Measurements from ENCODE around the gene BCDIN3D. TPM values are rescaled to one million over a fixed set of nuclear protein-coding genes. Genes with fewer than 3 reads are reported as not detected.

The BCDIN3D gene
- total and polyA plus RNA-seq, 10 of the 15 experiments (the other 5 are each of a cell fraction or from before 2014, with no cell fraction given) = 3.7 to 7.2 (median 6.4) TPM

- Histone ChIP-seq H2AFZ (ENCODE audit: control insufficient read depth, low read depth, low read length) (peak within 1 kb of the TSS; percentile 93), H4K20me1 (ENCODE audit: control insufficient read depth, insufficient read depth) (0 out of 2 replicates have a peak, but pooled peaks cover 3% of the 10 kb centered on the region), H3K9ac (ENCODE audit: control insufficient read depth, insufficient read depth, low read length) (peak within 1 kb of the TSS; percentile 71), H3K27ac (ENCODE audit: control insufficient read depth, insufficient read depth) (peak within 1 kb of the TSS; percentile 58), H3K4me2 (ENCODE audit: control insufficient read depth, insufficient read depth) (peak within 1 kb of the TSS; percentile 93), H3K4me3 (peak within 1 kb of the TSS; percentile 99), H3K9me3 (replicated peaks; ENCODE audit: control insufficient read depth, insufficient read depth, low read length) (no peaks in the 10 kb centered on the region), H3K36me3 (ENCODE audit: control insufficient read depth in 2 of 2, insufficient read depth in 2 of 2, low read length in 1 of 2) (no peaks in the 10 kb centered on the region), H3K27me3 (replicated peaks in 1 of 2; ENCODE audit: control insufficient read depth in 2 of 2, insufficient read depth in 2 of 2, low read length in 1 of 2) (no peaks in the 10 kb centered on the region), H3K4me1 (ENCODE audit: control insufficient read depth, insufficient read depth, low read length) (peaks cover 26% of the 10 kb centered on the region), H3K79me2 (ENCODE audit: control insufficient read depth, insufficient read depth, low read length) (peaks cover 19% of the 10 kb centered on the region)
- WGBS (ENCODE audit: insufficient coverage, insufficient replicate concordance, low lambda C conversion rate, missing lambda C conversion rate) = 2% methylated on average over 50 of the region's 61 CpGs
- SMC1A ChIA-PET (ENCODE audit: uncharacterized antibody, unreplicated experiment) = interaction anchor here (1.0 to 5.3 kb wide), 3 partner anchors 11 to 87 kb away, joined by 5 to 32 read pairs (median 8); partner anchors contain the start of gene TMBIM6
- DNase-seq (ENCODE audit: low read depth, low spot score) (no peak), FAIRE-seq (peak; percentile 91), ATAC-seq (peak; percentile 97)
- POLR2A ChIA-PET = interaction anchor here (0.5 to 1.7 kb wide), 9 partner anchors 9 to 927 kb away, joined by 3 to 6 read pairs (median 4); partner anchors contain the start of genes BCDIN3D and TMBIM6
- intact Hi-C loops (cut with micrococcal nuclease; ENCODE audit: unreplicated experiment) = loop anchor here (1.0 kb wide), 1 partner anchor 16 kb away; no protein-coding TSS in a partner anchor
- in situ Hi-C loops (cut with MboI) = no loop called here
- RAD21 ChIA-PET (ENCODE audit: unreplicated experiment) = interaction anchor here (0.6 to 1.6 kb wide), 10 partner anchors 11 to 162 kb away, joined by 3 to 13 read pairs (median 5); partner anchors contain the start of genes BCDIN3D and TMBIM6
- BruUV-seq (replicated peaks) = TSS peak; percentile 94
- CTCF ChIA-PET = interaction anchor here (1.0 to 7.7 kb wide), 5 partner anchors 11 to 139 kb away, joined by 4 to 61 read pairs (median 11); partner anchors contain the start of gene TMBIM6
- peak; percentile 60; the same call in 1 of the 2 replicates for TF ChIP-seq TCF3 (IDR thresholded peaks at IDR 0.05; ENCODE audit: borderline replicate concordance, insufficient read depth, low read depth, low read length)
- peak; percentile 73 for TF ChIP-seq CREB1 (IDR thresholded peaks at IDR 0.05; ENCODE audit: low read depth)
- TF ChIP-seq SKIL (IDR thresholded peaks at IDR 0.05; ENCODE audit: low read depth, poor library complexity, severe bottlenecking) = no peak
- TF ChIP-seq MAX (IDR thresholded peaks at IDR 0.05; ENCODE audit: low read depth, low read length) = peak; percentile 13; the same call in 1 of the 2 replicates
- TF ChIP-seq NFIC (IDR thresholded peaks at IDR 0.05; ENCODE audit: low read depth, low read length) = no peak
- TF ChIP-seq EED (IDR thresholded peaks at IDR 0.05; ENCODE audit: low read depth) = peak; percentile 54
- peak; percentile 78; the same call in 1 of the 2 replicates for TF ChIP-seq SIN3A (IDR thresholded peaks at IDR 0.05; ENCODE audit: low read depth, low read length)
- peak; percentile 96 to 97 for TF ChIP-seq BHLHE40 (IDR thresholded peaks at IDR 0.05; ENCODE audit: borderline replicate concordance in 1 of 2, low read depth in 2 of 2, low read length in 1 of 2)
- peak; percentile 55; the same call in 1 of the 2 replicates for TF ChIP-seq CREM (IDR thresholded peaks at IDR 0.05; ENCODE audit: low read depth)
- no peak for TF ChIP-seq RCOR1 (conservative IDR thresholded peaks at IDR 0.05; ENCODE audit: low read depth, low read length)
- TF ChIP-seq ELK1 (IDR thresholded peaks at IDR 0.05; ENCODE audit: low read depth, low read length) = peak; percentile 29; the same call in 1 of the 2 replicates
- TF ChIP-seq KDM1A (IDR thresholded peaks at IDR 0.05; ENCODE audit: borderline replicate concordance) = no peak
- peak; percentile 60; the same call in 1 of the 3 replicates for TF ChIP-seq POU2F2 (IDR thresholded peaks at IDR 0.05; ENCODE audit: borderline replicate concordance, low read depth, low read length)
- TF ChIP-seq DPF2 (IDR thresholded peaks at IDR 0.05) = 0 out of 2 replicates have a peak, but pooled peaks have one; percentile 26
- no peak; the same call in 1 of the 2 replicates for TF ChIP-seq RUNX3 (IDR thresholded peaks at IDR 0.05; ENCODE audit: low read length)
- TF ChIP-seq ZNF207 (IDR thresholded peaks at IDR 0.05; ENCODE audit: borderline replicate concordance) = peak; percentile 80; the same call in 1 of the 2 replicates
- peak; percentile 45; the same call in 1 of the 2 replicates for TF ChIP-seq RFX5 (IDR thresholded peaks at IDR 0.05; ENCODE audit: low read depth, low read length)
- TF ChIP-seq ATF7 (IDR thresholded peaks at IDR 0.05; ENCODE audit: low read depth) = no peak
These were observed 14.5 kb downstream of the BCDIN3D start, which contains the start of gene NCKAP5L for GRCh38 chr12:49828133-49829091. TSS of gene NCKAP5L (minus strand) at chr12:49828413. CDS start at chr12:49804044, 24,369 bp downstream.
